Smooth muscle cell (in vitro differentiated cells): ENCODE measurements around the gene PACSIN3. TPM values are rescaled to one million over a fixed set of nuclear protein-coding genes. Genes with fewer than 3 reads are reported as not detected.
A peak's percentile ranks its signal among the peaks of the same experiment; 100 is the strongest.

Source experiments
- DNase-seq: peaks from one replicate; lab custom pipeline; 2025; ENCODE audit not compliant: unreplicated experiment; lab: John Stamatoyannopoulos, UW
- H2AFZ ChIP-seq: fragments of 200-600 bp; sonication (generic); 2 replicates; pipeline ENCODE4 v1.6.0; 2016; ENCODE audit warnings: antibody characterized with exemption, low read depth, mild to moderate bottlenecking
- H3F3A ChIP-seq: fragments of 200-600 bp; sonication (generic); 2 replicates; pipeline ENCODE4 v1.6.0; 2017; ENCODE audit warnings: antibody characterized with exemption, low read depth
- H3K27ac ChIP-seq: fragments of 200-600 bp; sonication (generic); 2 replicates; pipeline ENCODE4 v1.5.1; 2016; ENCODE audit warnings: low read depth, mild to moderate bottlenecking
- H3K27me3 ChIP-seq: fragments of 200-600 bp; sonication (generic); 2 replicates; pipeline ENCODE4 v1.6.1; 2016; ENCODE audit warnings: low read depth, mild to moderate bottlenecking
- H3K36me3 ChIP-seq: fragments of 200-600 bp; sonication (generic); 2 replicates; pipeline ENCODE4 v1.5.1; 2016; ENCODE audit warnings: low read depth
- H3K4me1 ChIP-seq: fragments of 200-600 bp; sonication (generic); 2 replicates; pipeline ENCODE4 v1.5.1; 2016; ENCODE audit warnings: low read depth
- H3K4me2 ChIP-seq: fragments of 200-600 bp; sonication (generic); 2 replicates; pipeline ENCODE4 v1.6.0; 2016; ENCODE audit warnings: mild to moderate bottlenecking
- H3K4me3 ChIP-seq: fragments of 200-600 bp; sonication (generic); 2 replicates; pipeline ENCODE4 v1.5.1; 2016; ENCODE audit warnings: mild to moderate bottlenecking
- H3K79me2 ChIP-seq: fragments of 200-600 bp; sonication (generic); 2 replicates; pipeline ENCODE4 v1.6.0; 2016; ENCODE audit warnings: low read depth, mild to moderate bottlenecking
- H3K9ac ChIP-seq: fragments of 200-600 bp; sonication (generic); 2 replicates; pipeline ENCODE4 v1.6.0; 2016; ENCODE audit warnings: low read depth
- H3K9me3 ChIP-seq: fragments of 200-600 bp; sonication (generic); replicated peaks from 2 replicates; pipeline ENCODE4 v1.5.1; 2016; ENCODE audit warnings: low read depth
- H4K20me1 ChIP-seq: fragments of 200-600 bp; sonication (generic); 2 replicates; pipeline ENCODE4 v1.6.0; 2016; ENCODE audit warnings: low read depth
- CTCF ChIP-seq: fragments of 200-600 bp; sonication (generic); IDR thresholded peaks from 2 replicates; pipeline ENCODE4 v1.5.1; 2017; ENCODE audit warnings: borderline replicate concordance, mild to moderate bottlenecking, antibody characterized with exemption; ENCODE audit not compliant: insufficient read depth, poor library complexity, severe bottlenecking
- WGBS: methylation state at CpG from one replicate; pipeline ENCODE4 v1.1.7; 2016; ENCODE audit warnings: low lambda C conversion rate; 5-methylcytosine and 5-hydroxymethylcytosine counted together
- polyA plus RNA-seq: library from polyadenylated mRNA; unstranded; fragments of >200 nt; fragmentation: Nextera tagmentation; extraction: Ambion mirVana; gene quantifications from 2 replicates; pipeline ENCODE4 v1.2.1, GENCODE V29; 2016
- total RNA-seq: library from RNA; depleted of rRNA; stranded (reverse); fragments of >200 nt; gene quantifications from 2 replicates; pipeline ENCODE4 v1.2.3, GENCODE V29; 2014

The PACSIN3 gene
- total and polyA plus RNA-seq, 2 experiments from 2014 or later = 27.3 to 55.7 TPM

GRCh38 chr11:47178737-47179654 lies 7.2 kb downstream of the PACSIN3 start:
- 96% methylated on average over 23 of the region's 23 CpGs for WGBS
- H3K4me1 ChIP-seq = peaks cover 6% of the 10 kb centered on the region
- H3K79me2 ChIP-seq = peaks cover 26% of the 10 kb centered on the region
- H3K4me2 ChIP-seq = no peak overlapping the region
- TF ChIP-seq CTCF = no peak
- no peaks in the 10 kb centered on the region for H3K27me3 ChIP-seq
- H3K27ac ChIP-seq = no peak overlapping the region
- DNase-seq = no peak
- H3F3A ChIP-seq = peaks cover 6% of the 10 kb centered on the region
- H3K9ac ChIP-seq = no peak overlapping the region
- no peak overlapping the region for H2AFZ ChIP-seq
- no peaks in the 10 kb centered on the region for H3K36me3 ChIP-seq
- no peak overlapping the region for H3K4me3 ChIP-seq
- H3K9me3 ChIP-seq = no peaks in the 10 kb centered on the region
- no peaks in the 10 kb centered on the region for H4K20me1 ChIP-seq

DNA sequence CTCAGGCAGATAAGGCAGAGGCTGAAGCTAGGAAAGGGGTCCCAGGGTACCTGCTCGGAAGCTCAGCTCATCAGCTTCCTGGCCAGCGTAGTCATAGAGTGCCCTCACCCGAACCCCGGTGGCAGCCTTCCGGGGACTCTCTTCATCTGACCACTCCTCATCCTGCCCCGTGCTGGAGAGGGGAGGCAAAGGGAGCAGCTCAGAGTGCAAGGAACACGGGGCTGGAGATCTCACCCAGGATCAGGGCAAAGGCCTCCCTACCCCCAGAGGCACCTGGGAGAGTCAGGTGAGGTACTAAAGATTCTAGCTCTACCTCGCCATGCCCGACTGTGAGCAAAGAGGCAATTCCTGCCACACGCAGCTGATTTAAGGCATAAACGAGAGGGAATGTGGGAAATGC lies 7.9 kb downstream of the PACSIN3 start:
- no peak overlapping the region for H3K27ac ChIP-seq
- no peaks in the 10 kb centered on the region for H3K9me3 ChIP-seq
- no peak for TF ChIP-seq CTCF
- no peak overlapping the region for H3K4me2 ChIP-seq
- H3K36me3 ChIP-seq = no peaks in the 10 kb centered on the region
- no peak overlapping the region for H3K9ac ChIP-seq
- H3K79me2 ChIP-seq = peaks cover 29% of the 10 kb centered on the region
- H3K27me3 ChIP-seq = no peaks in the 10 kb centered on the region
- no peak overlapping the region for H2AFZ ChIP-seq
- peaks cover 5% of the 10 kb centered on the region for H4K20me1 ChIP-seq
- 95% methylated on average over 11 of the region's 11 CpGs for WGBS
- H3K4me1 ChIP-seq = peaks cover 6% of the 10 kb centered on the region
- no peak overlapping the region for H3K4me3 ChIP-seq
- DNase-seq = no peak
- peaks cover 6% of the 10 kb centered on the region for H3F3A ChIP-seq

DNA sequence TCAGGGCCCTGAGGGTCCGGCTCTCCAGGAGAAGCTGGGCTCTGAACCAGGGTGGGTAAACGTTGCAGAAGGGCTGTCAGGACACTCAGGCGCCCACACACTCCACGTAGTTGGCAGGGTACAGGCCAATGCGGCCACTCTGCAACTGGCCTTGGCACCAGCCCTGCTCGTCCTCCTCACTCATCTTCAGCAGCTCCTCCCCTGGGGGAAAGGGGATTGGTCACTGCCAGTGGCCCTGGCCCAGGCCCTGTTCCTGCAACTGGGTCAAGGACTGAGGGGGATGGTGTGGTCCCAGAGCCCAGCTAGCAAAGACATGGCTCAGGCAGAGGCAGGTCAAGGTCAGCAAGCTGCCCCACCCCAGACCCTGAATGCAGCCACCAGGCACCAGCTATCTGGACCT lies 8.4 kb downstream of the PACSIN3 start:
- TF ChIP-seq CTCF = no peak
- Histone ChIP-seq H3K4me2 (peak overlapping the region; percentile 84), H3K27me3 (no peaks in the 10 kb centered on the region), H3K27ac (peak overlapping the region; percentile 96), H3F3A (peaks cover 6% of the 10 kb centered on the region), H3K79me2 (peaks cover 33% of the 10 kb centered on the region), H3K36me3 (no peaks in the 10 kb centered on the region), H3K4me3 (no peak overlapping the region), H2AFZ (no peak overlapping the region), H3K9me3 (no peaks in the 10 kb centered on the region), H3K4me1 (peaks cover 6% of the 10 kb centered on the region), H4K20me1 (peaks cover 10% of the 10 kb centered on the region), H3K9ac (no peak overlapping the region)
- 91% methylated on average over 5 of the region's 6 CpGs for WGBS
- no peak for DNase-seq
